ENCODE measurements around the gene SCCPDH. TPM values are rescaled to one million over a fixed set of nuclear protein-coding genes. Genes with fewer than 3 reads are reported as not detected.

SCCPDH gene
- total and polyA plus RNA-seq, 9 of the 15 experiments (the other 6 are each of a cell fraction or from before 2014, with no cell fraction given), result 7.0 to 61.9 (median 38.3) TPM

DNA sequence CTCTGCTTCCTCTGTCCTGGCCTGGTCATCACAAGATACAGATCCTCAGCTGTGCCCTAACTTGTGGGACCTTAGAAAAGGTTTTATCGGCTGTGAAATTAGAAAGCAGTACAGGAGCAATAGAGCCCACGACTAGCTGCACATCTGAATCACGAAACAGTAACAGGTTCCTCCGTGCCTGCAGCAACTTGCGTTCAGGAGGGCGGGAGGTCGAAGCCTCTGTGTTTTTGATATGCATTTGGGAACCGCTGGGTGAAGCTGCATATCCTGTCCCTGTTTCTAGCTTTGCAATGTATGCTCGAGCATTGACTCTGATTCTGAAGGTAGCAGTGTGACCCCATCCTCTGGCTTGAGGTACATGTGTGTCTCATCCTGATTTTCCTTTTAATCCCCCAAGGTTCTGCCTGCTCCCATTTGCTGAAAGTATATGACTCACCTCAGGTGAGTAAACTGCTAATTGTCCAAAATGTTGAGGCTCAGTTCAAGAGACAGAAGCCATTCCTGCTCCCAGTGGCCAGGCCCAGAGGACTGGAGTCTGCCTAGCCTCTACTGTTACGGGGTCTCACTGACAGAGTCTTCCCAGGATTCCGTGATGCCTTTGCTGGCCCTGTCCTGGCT is 44.3 kb downstream of the SCCPDH start:
- DNase-seq (ENCODE audit: extremely low read depth in 1 of 4, low spot score in 3 of 4), result no peak
- POLR2A ChIA-PET, result interaction anchor here (0.8 to 1.2 kb wide), 2 partner anchors 11 to 17 kb away, joined by 3 read pairs; no protein-coding TSS in a partner anchor
- Histone ChIP-seq H3K9me1 (ENCODE audit: control insufficient read depth, insufficient read depth, low read length) (no peaks in the 10 kb centered on the region), H3K9me3 (replicated peaks; ENCODE audit: control insufficient read depth, insufficient read depth, low read depth, low read length) (no peaks in the 10 kb centered on the region), H3K4me1 (replicated peaks in 1 of 2; ENCODE audit: control insufficient read depth in 2 of 2, insufficient read depth in 2 of 2, low read length in 2 of 2) (no peaks in the 10 kb centered on the region), H3K36me3 (ENCODE audit: control insufficient read depth, insufficient read depth, low read length) (peaks cover 32% of the 10 kb centered on the region; the same call in 2 of the 3 replicates), H3K79me2 (ENCODE audit: control insufficient read depth, insufficient read depth, low read length) (no peaks in the 10 kb centered on the region), H3K4me2 (ENCODE audit: insufficient read depth, low read length) (no peak overlapping the region), H3K4me3 (no peak overlapping the region), H3K27me3 (ENCODE audit: control insufficient read depth in 2 of 2, insufficient read depth in 2 of 2, low read length in 2 of 2) (no peaks in the 10 kb centered on the region), H4K20me1 (replicated peaks; ENCODE audit: control insufficient read depth, insufficient read depth, low read length) (no peaks in the 10 kb centered on the region), H2AFZ (ENCODE audit: low read depth, low read length) (no peak overlapping the region), H3K27ac (ENCODE audit: extremely low read depth, low read depth, low read length) (no peak overlapping the region), H3K9ac (ENCODE audit: insufficient read depth in 1 of 2, low read depth in 2 of 2, low read length in 2 of 2) (no peak overlapping the region)
- no TSS peak for BruUV-seq (replicated peaks)
- ATAC-seq, result no peak; the same call in 2 of the 3 replicates
- no peak for FAIRE-seq
- CTCF ChIA-PET (ENCODE audit: low intra/inter-chr PET ratio), result no interaction called here
- WGBS (ENCODE audit: insufficient coverage, low coverage, missing lambda C conversion rate), result 58% methylated on average over 11 of the region's 11 CpGs
- intact Hi-C loops (cut with micrococcal nuclease) (no loop called here), in situ Hi-C loops (cut with MboI) (no loop called here)
- TF ChIP-seq HEY1 (CRISPR knock-in tag; IDR thresholded peaks at IDR 0.05; ENCODE audit: borderline replicate concordance) (no peak), HIVEP1 (CRISPR knock-in tag; IDR thresholded peaks at IDR 0.05) (no peak), CBX2 (IDR thresholded peaks at IDR 0.05; ENCODE audit: insufficient read depth, low read length, poor library complexity, severe bottlenecking) (no peak), MEIS2 (IDR thresholded peaks at IDR 0.05; ENCODE audit: partially characterized antibody) (no peak), ZBTB1 (CRISPR knock-in tag; IDR thresholded peaks at IDR 0.05; ENCODE audit: borderline replicate concordance, low read depth) (no peak), BRF1 (IDR thresholded peaks at IDR 0.05; ENCODE audit: borderline replicate concordance, extremely low read depth, insufficient read length) (no peak)
- TF ChIP-seq, protein P1, sequence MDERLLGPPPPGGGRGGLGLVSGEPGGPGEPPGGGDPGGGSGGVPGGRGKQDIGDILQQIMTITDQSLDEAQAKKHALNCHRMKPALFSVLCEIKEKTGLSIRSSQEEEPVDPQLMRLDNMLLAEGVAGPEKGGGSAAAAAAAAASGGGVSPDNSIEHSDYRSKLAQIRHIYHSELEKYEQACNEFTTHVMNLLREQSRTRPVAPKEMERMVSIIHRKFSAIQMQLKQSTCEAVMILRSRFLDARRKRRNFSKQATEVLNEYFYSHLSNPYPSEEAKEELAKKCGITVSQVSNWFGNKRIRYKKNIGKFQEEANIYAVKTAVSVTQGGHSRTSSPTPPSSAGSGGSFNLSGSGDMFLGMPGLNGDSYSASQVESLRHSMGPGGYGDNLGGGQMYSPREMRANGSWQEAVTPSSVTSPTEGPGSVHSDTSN (CRISPR knock-in tag; IDR thresholded peaks at IDR 0.05; ENCODE audit: low read depth), result no peak
- TF ChIP-seq, protein P1 (tag; conservative IDR thresholded peaks at IDR 0.05; ENCODE audit: low read depth), result no peak
- TF ChIP-seq, protein P2, sequence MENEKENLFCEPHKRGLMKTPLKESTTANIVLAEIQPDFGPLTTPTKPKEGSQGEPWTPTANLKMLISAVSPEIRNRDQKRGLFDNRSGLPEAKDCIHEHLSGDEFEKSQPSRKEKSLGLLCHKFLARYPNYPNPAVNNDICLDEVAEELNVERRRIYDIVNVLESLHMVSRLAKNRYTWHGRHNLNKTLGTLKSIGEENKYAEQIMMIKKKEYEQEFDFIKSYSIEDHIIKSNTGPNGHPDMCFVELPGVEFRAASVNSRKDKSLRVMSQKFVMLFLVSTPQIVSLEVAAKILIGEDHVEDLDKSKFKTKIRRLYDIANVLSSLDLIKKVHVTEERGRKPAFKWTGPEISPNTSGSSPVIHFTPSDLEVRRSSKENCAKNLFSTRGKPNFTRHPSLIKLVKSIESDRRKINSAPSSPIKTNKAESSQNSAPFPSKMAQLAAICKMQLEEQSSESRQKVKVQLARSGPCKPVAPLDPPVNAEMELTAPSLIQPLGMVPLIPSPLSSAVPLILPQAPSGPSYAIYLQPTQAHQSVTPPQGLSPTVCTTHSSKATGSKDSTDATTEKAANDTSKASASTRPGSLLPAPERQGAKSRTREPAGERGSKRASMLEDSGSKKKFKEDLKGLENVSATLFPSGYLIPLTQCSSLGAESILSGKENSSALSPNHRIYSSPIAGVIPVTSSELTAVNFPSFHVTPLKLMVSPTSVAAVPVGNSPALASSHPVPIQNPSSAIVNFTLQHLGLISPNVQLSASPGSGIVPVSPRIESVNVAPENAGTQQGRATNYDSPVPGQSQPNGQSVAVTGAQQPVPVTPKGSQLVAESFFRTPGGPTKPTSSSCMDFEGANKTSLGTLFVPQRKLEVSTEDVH (IDR thresholded peaks at IDR 0.05; ENCODE audit: low read depth, partially characterized antibody), result no peak
